H1 (cell line): Measurements from ENCODE around the gene TTC24. TPM values are rescaled to one million over a fixed set of nuclear protein-coding genes. Genes with fewer than 3 reads are reported as not detected.

ENCODE experiments used
- CTCF ChIA-PET: fragments of 300-600 bp; sonication (Branson Sonifier 250); formaldehyde crosslinking; loops from one replicate; lab custom pipeline; 2021; ENCODE audit not compliant: partially characterized antibody; lab: Charles Lee
- POLR2A ChIA-PET: fragments of 300-600 bp; sonication (Branson Sonifier 250); formaldehyde crosslinking; loops from one replicate; lab custom pipeline; 2021; ENCODE audit warnings: inconsistent platforms; ENCODE audit not compliant: partially characterized antibody; lab: Charles Lee
- DNase-seq, 2 experiments: peaks; one replicate each; pipeline versions ENCODE4 v3.0.0 to v3.0.0-alpha.2; 2010 to 2022; ENCODE audit warnings: low spot score in 2 of 2, low read depth in 1 of 2, mixed read lengths in 1 of 2
- FAIRE-seq: peaks from 2 replicates; lab custom pipeline; 2011; peaks lifted over from hg19 to GRCh38; lab: Jason Lieb, UNC
- H2AFZ ChIP-seq: 2 replicates; pipeline ENCODE4 v1.8.1; 2012; ENCODE audit warnings: low read length, inconsistent platforms
- H2AK5ac ChIP-seq: 2 replicates; pipeline ENCODE4 v1.6.1; 2013; ENCODE audit warnings: low read depth, low read length
- H2BK120ac ChIP-seq: replicated peaks from 2 replicates; pipeline ENCODE3; 2013; ENCODE audit warnings: low read depth, low read length, inconsistent platforms
- H2BK12ac ChIP-seq: 2 replicates; pipeline ENCODE4 v1.6.1; 2013; ENCODE audit warnings: low read depth, low read length
- H2BK15ac ChIP-seq: 2 replicates; pipeline ENCODE4 v1.6.1; 2013; ENCODE audit warnings: low read length
- H2BK20ac ChIP-seq: 2 replicates; pipeline ENCODE4 v1.6.1; 2013; ENCODE audit warnings: low read length
- H2BK5ac ChIP-seq: 2 replicates; pipeline ENCODE4 v1.6.1; 2013; ENCODE audit warnings: low read depth, low read length
- H3K14ac ChIP-seq: 2 replicates; pipeline ENCODE4 v1.6.1; 2013; ENCODE audit warnings: inconsistent platforms; ENCODE audit not compliant: insufficient read length
- H3K18ac ChIP-seq: 2 replicates; pipeline ENCODE4 v1.6.1; 2013; ENCODE audit warnings: low read length; ENCODE audit errors: extremely low read depth
- H3K23ac ChIP-seq: 2 replicates; pipeline ENCODE4 v1.6.1; 2013; ENCODE audit warnings: inconsistent platforms; ENCODE audit not compliant: insufficient read length
- H3K23me2 ChIP-seq: 2 replicates; pipeline ENCODE4 v1.6.1; 2013; ENCODE audit warnings: low read depth, low read length
- H3K27ac ChIP-seq: 2 replicates; pipeline ENCODE4 v1.6.1; 2011; ENCODE audit warnings: low read depth, low read length, inconsistent platforms
- H3K27me3 ChIP-seq, 4 experiments: replicated peaks in 1 of 4; 1 replicate in 1 of 4; 2 replicates in 3 of 4; pipeline versions ENCODE4 v1.6.1 to v1.8.1; 2011 to 2013; ENCODE audit warnings: low read length in 3 of 4, mild to moderate bottlenecking in 3 of 4, inconsistent platforms in 2 of 4, mixed read lengths in 2 of 4, moderate library complexity in 1 of 4; ENCODE audit not compliant: control insufficient read depth in 3 of 4, insufficient read depth in 3 of 4; ENCODE audit errors: extremely low read depth in 1 of 4
- H3K36me3 ChIP-seq, 4 experiments: 2 replicates each; pipeline versions ENCODE4 v1.6.1 to v1.8.1; 2011 to 2013; ENCODE audit warnings: mild to moderate bottlenecking in 4 of 4, low read length in 3 of 4, moderate library complexity in 2 of 4, control low read depth in 1 of 4, inconsistent platforms in 1 of 4; ENCODE audit not compliant: insufficient read depth in 4 of 4, control insufficient read depth in 2 of 4
- H3K4ac ChIP-seq: replicated peaks from 2 replicates; pipeline ENCODE3; 2013; ENCODE audit warnings: low read length, low read depth, mixed read lengths, inconsistent platforms; ENCODE audit not compliant: insufficient read length
- H3K4me1 ChIP-seq, 4 experiments: replicated peaks in 1 of 4; 1 replicate in 1 of 4; 2 replicates in 3 of 4; pipeline versions ENCODE4 v1.6.1 to v1.8.1; 2011 to 2013; ENCODE audit warnings: low read length in 3 of 4, inconsistent platforms in 2 of 4, mixed read lengths in 1 of 4; ENCODE audit not compliant: insufficient read depth in 4 of 4, control insufficient read depth in 3 of 4
- H3K4me2 ChIP-seq, 2 experiments: 2 replicates each; pipeline versions ENCODE4 v1.6.1 to v1.8.1; 2011 to 2013; ENCODE audit warnings: low read depth in 2 of 2, low read length in 2 of 2, control low read depth in 1 of 2, inconsistent platforms in 1 of 2, mild to moderate bottlenecking in 1 of 2; ENCODE audit not compliant: insufficient read depth in 1 of 2
- H3K4me3 ChIP-seq, 4 experiments: fragments of 200-600, 300-600 bp in 1 of 4; sonication (generic), shearing (Covaris generic), sonication (Bioruptor Twin) in 1 of 4; 2 replicates each; pipeline versions ENCODE4 v1.5.1 to v1.8.1; 2011 to 2016; ENCODE audit warnings: low read length in 4 of 4, low read depth in 3 of 4, control low read depth in 2 of 4, inconsistent platforms in 2 of 4, mild to moderate bottlenecking in 2 of 4, mixed read lengths in 1 of 4, moderate library complexity in 1 of 4; ENCODE audit not compliant: insufficient read depth in 2 of 4; ENCODE audit errors: extremely low read depth in 1 of 4
- H3K56ac ChIP-seq: replicated peaks from 2 replicates; pipeline ENCODE3; 2013; ENCODE audit warnings: low read depth, mild to moderate bottlenecking, mixed read lengths, low read length, inconsistent platforms; ENCODE audit not compliant: insufficient read length
- H3K79me1 ChIP-seq: 2 replicates; pipeline ENCODE4 v1.6.1; 2013; ENCODE audit warnings: low read depth, low read length, control low read depth
- H3K79me2 ChIP-seq, 2 experiments: 2 replicates each; pipeline versions ENCODE4 v1.6.1 to v1.8.1; 2012 to 2013; ENCODE audit warnings: low read length in 2 of 2, mild to moderate bottlenecking in 2 of 2, inconsistent platforms in 1 of 2; ENCODE audit not compliant: insufficient read depth in 2 of 2, control insufficient read depth in 1 of 2
- H3K9ac ChIP-seq, 4 experiments: replicated peaks in 1 of 4; 1 replicate in 1 of 4; 2 replicates in 3 of 4; pipeline versions ENCODE4 v1.6.1 to v1.8.1; 2011 to 2013; ENCODE audit warnings: low read depth in 3 of 4, low read length in 3 of 4, control low read depth in 2 of 4, mild to moderate bottlenecking in 2 of 4, moderate library complexity in 2 of 4, inconsistent platforms in 1 of 4; ENCODE audit errors: extremely low read depth in 1 of 4
- H3K9me3 ChIP-seq, 2 experiments: 2 replicates each; pipeline versions ENCODE4 v1.6.1 to v1.8.1; 2012 to 2013; ENCODE audit warnings: mild to moderate bottlenecking in 2 of 2, moderate library complexity in 2 of 2, control low read depth in 1 of 2, inconsistent platforms in 1 of 2, low read depth in 1 of 2, low read length in 1 of 2, mixed read lengths in 1 of 2; ENCODE audit not compliant: insufficient read depth in 2 of 2
- H4K20me1 ChIP-seq, 2 experiments: replicated peaks in 1 of 2; 2 replicates each; pipeline versions ENCODE3 to v1.8.1; 2011 to 2013; ENCODE audit warnings: inconsistent platforms in 2 of 2, low read length in 2 of 2, mild to moderate bottlenecking in 1 of 2; ENCODE audit not compliant: insufficient read depth in 2 of 2, control insufficient read depth in 1 of 2
- H4K5ac ChIP-seq: 2 replicates; pipeline ENCODE4 v1.6.1; 2013; ENCODE audit warnings: low read length, low read depth, mixed read lengths, inconsistent platforms; ENCODE audit not compliant: insufficient read length
- H4K8ac ChIP-seq: 2 replicates; pipeline ENCODE4 v1.8.0; 2013; ENCODE audit warnings: mild to moderate bottlenecking, moderate library complexity, low read length, inconsistent platforms; ENCODE audit not compliant: insufficient read depth; ENCODE audit errors: extremely low read depth
- H4K91ac ChIP-seq: replicated peaks from 2 replicates; pipeline ENCODE3; 2013; ENCODE audit warnings: low read length, mixed read lengths, inconsistent platforms; ENCODE audit not compliant: insufficient read length
- EP300 ChIP-seq, 2 experiments: IDR thresholded peaks; 1 replicate in 1 of 2; 2 replicates in 1 of 2; pipeline ENCODE4 v1.6.1; 2011 to 2012; ENCODE audit warnings: low read depth in 2 of 2, low read length in 2 of 2, mild to moderate bottlenecking in 2 of 2, borderline replicate concordance in 1 of 2, inconsistent platforms in 1 of 2, moderate library complexity in 1 of 2
- SIRT6 ChIP-seq: IDR thresholded peaks from one replicate; pipeline ENCODE4 v1.7.1; 2012; ENCODE audit warnings: low read length, inconsistent platforms
- SP2 ChIP-seq: IDR thresholded peaks from 2 replicates; pipeline ENCODE4 v1.6.1; 2012; ENCODE audit warnings: mild to moderate bottlenecking, low read length, inconsistent platforms
- WGBS, 2 experiments: shearing (Covaris generic) in 1 of 2; methylation state at CpG; one replicate each; pipeline versions ENCODE4 v1.1.6 to v1.1.7; 2013 to 2015; ENCODE audit warnings: low lambda C conversion rate in 2 of 2, mixed read lengths in 2 of 2, inconsistent platforms in 1 of 2, low coverage in 1 of 2, missing lambda C conversion rate in 1 of 2; ENCODE audit not compliant: insufficient replicate concordance in 2 of 2, insufficient coverage in 1 of 2, insufficient read length in 1 of 2; ENCODE audit errors: extremely low coverage in 1 of 2, missing lambda C conversion rate in 1 of 2; 5-methylcytosine and 5-hydroxymethylcytosine counted together
- polyA plus RNA-seq, 7 experiments: library from polyadenylated mRNA; depleted of rRNA in 3 of 7; stranded (reverse) in 5 of 7; unstranded in 2 of 7; fragments of >200 nt in 5 of 7; fragments of 200-250 nt in 2 of 7; gene quantifications; 1 replicate in 5 of 7; 2 replicates in 1 of 7; 4 replicates in 1 of 7; pipeline versions ENCODE4 v1.2.1 to v1.2.3, GENCODE V29; 2011 to 2013; ENCODE audit warnings: missing spikeins in 2 of 7, mixed read lengths in 2 of 7
- total RNA-seq: library from RNA; stranded (reverse); fragmentation: NEBNext Ultra II Directional; extraction: Animal tissue kit (Norgen Biotek cat#: 25700); gene quantifications from 2 replicates; pipeline ENCODE4 v1.2.1, GENCODE V29; 2021

Gene TTC24
- total and polyA plus RNA-seq, 2 of the 8 experiments (the other 6 are each of a cell fraction or from before 2014, with no cell fraction given) = 0.08 TPM; not detected in 1

DNA sequence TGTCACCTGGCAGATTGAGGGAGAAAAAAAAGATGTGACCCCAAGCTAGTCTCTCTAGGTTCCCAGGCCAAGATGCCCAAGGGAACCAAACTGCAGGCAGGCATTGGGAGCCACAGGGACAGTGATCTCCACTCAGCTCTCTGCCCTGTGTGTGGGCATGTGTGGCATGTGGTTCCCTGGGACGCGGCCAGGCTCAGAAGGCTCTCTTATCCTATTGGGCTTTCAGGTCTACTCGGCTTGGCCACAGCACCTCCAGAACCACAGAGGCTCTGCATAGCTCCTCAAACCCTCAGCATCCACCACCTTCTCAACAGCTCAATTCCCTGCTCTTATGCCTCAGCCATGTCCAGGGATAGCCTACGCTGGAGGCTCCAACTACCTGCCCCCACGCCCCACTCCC, 29.2 kb upstream of the TTC24 start:
- Histone ChIP-seq H3K4ac (no peak overlapping the region), H3K27ac (no peak overlapping the region), H3K56ac (no peak overlapping the region), H4K5ac (no peak overlapping the region), H3K9ac (no peak overlapping the region), H3K79me2 (no peaks in the 10 kb centered on the region), H2BK15ac (no peak overlapping the region), H3K18ac (no peak overlapping the region), H2BK120ac (no peak overlapping the region), H3K9me3 (no peaks in the 10 kb centered on the region), H3K79me1 (no peaks in the 10 kb centered on the region), H2BK12ac (no peak overlapping the region), H3K23me2 (no peaks in the 10 kb centered on the region), H3K4me3 (no peak overlapping the region), H3K27me3 (no peaks in the 10 kb centered on the region), H3K36me3 (peaks cover 3 to 24% (median 13%) of the 10 kb centered on the region in 4 experiments; a peak in 6 of 8 replicates), H3K4me2 (no peak overlapping the region), H4K91ac (no peak overlapping the region), H3K4me1 (no peaks in the 10 kb centered on the region), H3K23ac (no peak overlapping the region), H2AK5ac (no peak overlapping the region), H4K20me1 (peaks cover 0 to 8% of the 10 kb centered on the region in 2 experiments), H2BK20ac (no peak overlapping the region), H4K8ac (no peak overlapping the region), H2AFZ (no peak overlapping the region), H2BK5ac (no peak overlapping the region), H3K14ac (no peak overlapping the region)
- ChIA-PET POLR2A (interaction anchor here (0.9 to 1.6 kb wide), 2 partner anchors 13 to 51 kb away, joined by 3 read pairs; partner anchors contain the start of gene GPATCH4), CTCF (interaction anchor here (0.6 to 6.8 kb wide), 9 partner anchors 9 to 778 kb away, joined by 3 to 33 read pairs (median 3); partner anchors contain the start of gene NAXE)
- WGBS, 2 experiments = 93% methylated on average over 5 of the region's 5 CpGs; no CpG with 5 or more reads in 1 of the 2 experiments
- FAIRE-seq = no peak
- TF ChIP-seq SP2 (no peak), EP300 (IDR thresholded peaks at IDR 0.05; ENCODE audit: borderline replicate concordance in 1 of 2, low read depth in 2 of 2, low read length in 2 of 2) (no peak), SIRT6 (no peak)
- DNase-seq = no peak
